Karpas-422 (cell line): ENCODE measurements around the gene DEGS1. TPM values are rescaled to one million over a fixed set of nuclear protein-coding genes. Genes with fewer than 3 reads are reported as not detected.

Source experiments
- DNase-seq: peaks from one replicate; pipeline ENCODE4 v3.0.0-alpha.2; 2015
- H2AFZ ChIP-seq: fragments of 200-600 bp; sonication (generic); 2 replicates; pipeline ENCODE4 v1.6.1; 2014; ENCODE audit warnings: antibody characterized with exemption, low read length, mixed read lengths
- H3K27ac ChIP-seq: fragments of 200-600 bp; sonication (generic); 2 replicates; pipeline ENCODE4 v1.5.1; 2014; ENCODE audit warnings: mild to moderate bottlenecking, low read length, moderate library complexity
- H3K27me3 ChIP-seq: fragments of 200-600 bp; sonication (generic); 2 replicates; pipeline ENCODE4 v1.6.1; 2014; ENCODE audit warnings: low read length, mixed read lengths
- H3K36me3 ChIP-seq: fragments of 200-600 bp; sonication (generic); 2 replicates; pipeline ENCODE4 v1.6.1; 2014; ENCODE audit warnings: low read length, mixed read lengths; ENCODE audit not compliant: insufficient read depth
- H3K4me1 ChIP-seq: fragments of 200-600 bp; sonication (generic); 2 replicates; pipeline ENCODE4 v1.6.1; 2014; ENCODE audit warnings: mild to moderate bottlenecking, low read length, mixed read lengths
- H3K4me2 ChIP-seq: fragments of 200-600 bp; sonication (generic); 2 replicates; pipeline ENCODE4 v1.6.1; 2014; ENCODE audit warnings: low read length, low read depth, mild to moderate bottlenecking; ENCODE audit not compliant: poor library complexity, severe bottlenecking
- H3K4me3 ChIP-seq: fragments of 200-600 bp; sonication (generic); 2 replicates; pipeline ENCODE4 v1.5.1; 2014; ENCODE audit warnings: mild to moderate bottlenecking, antibody characterized with exemption, low read length, mixed read lengths
- H3K79me2 ChIP-seq: fragments of 200-600 bp; sonication (generic); 2 replicates; pipeline ENCODE4 v1.6.1; 2014; ENCODE audit warnings: mild to moderate bottlenecking, low read length, mixed read lengths
- H3K9ac ChIP-seq: fragments of 200-600 bp; sonication (generic); 2 replicates; pipeline ENCODE4 v1.6.0; 2014; ENCODE audit warnings: low read length
- H3K9me2 ChIP-seq: fragments of 200-600 bp; sonication (generic), shearing (Covaris generic); replicated peaks from 2 replicates; pipeline ENCODE4 v1.6.0; 2014; ENCODE audit warnings: mild to moderate bottlenecking, low read length, moderate library complexity; ENCODE audit not compliant: insufficient read depth
- H3K9me3 ChIP-seq: fragments of 300-700, 200-600 bp; sonication (generic); 2 replicates; pipeline ENCODE4 v1.6.1; 2014; ENCODE audit warnings: low read length, mixed read lengths
- H4K20me1 ChIP-seq: fragments of 200-600 bp; sonication (generic); 2 replicates; pipeline ENCODE4 v1.6.1; 2014; ENCODE audit warnings: mild to moderate bottlenecking, antibody characterized with exemption, low read length, low read depth; ENCODE audit not compliant: insufficient read depth
- small RNA-seq: library from RNA; depleted of rRNA; stranded (forward); fragments of <200 nt; gene quantifications from one replicate; pipeline ENCODE3, GENCODE V24; 2014
- total RNA-seq: library from RNA; depleted of rRNA; stranded (reverse); fragments of >200 nt; shearing (Covaris generic); gene quantifications from 2 replicates; pipeline ENCODE4 v1.2.3, GENCODE V29; 2014; ENCODE audit warnings: low replicate concordance; rRNA removed

The DEGS1 gene
- total RNA-seq, 1 experiment from 2014 or later = 36.1 TPM

- H4K20me1 ChIP-seq = no peaks in the 10 kb centered on the region
- no peak overlapping the region for H3K9ac ChIP-seq
- no peaks in the 10 kb centered on the region for H3K79me2 ChIP-seq
- no peak overlapping the region for H2AFZ ChIP-seq
- H3K9me3 ChIP-seq = no peaks in the 10 kb centered on the region
- no peak overlapping the region for H3K4me2 ChIP-seq
- no peak overlapping the region for H3K27ac ChIP-seq
- no peak for DNase-seq
- no peaks in the 10 kb centered on the region for H3K4me1 ChIP-seq
- H3K36me3 ChIP-seq = peaks cover 4% of the 10 kb centered on the region; the same call in 1 of the 2 replicates
- H3K27me3 ChIP-seq = no peaks in the 10 kb centered on the region
- no peaks in the 10 kb centered on the region for H3K9me2 ChIP-seq
- H3K4me3 ChIP-seq = no peak overlapping the region
Observed at GRCh38 chr1:224226849-224227502, 43.9 kb downstream of the DEGS1 start.

- no peaks in the 10 kb centered on the region for H3K27me3 ChIP-seq
- H3K9me2 ChIP-seq = no peaks in the 10 kb centered on the region
- H3K4me2 ChIP-seq = no peak overlapping the region
- H3K4me1 ChIP-seq = no peaks in the 10 kb centered on the region
- DNase-seq = no peak
- H3K4me3 ChIP-seq = no peak overlapping the region
- no peaks in the 10 kb centered on the region for H3K9me3 ChIP-seq
- no peaks in the 10 kb centered on the region for H3K79me2 ChIP-seq
- H3K9ac ChIP-seq = no peak overlapping the region
- no peaks in the 10 kb centered on the region for H4K20me1 ChIP-seq
- H2AFZ ChIP-seq = no peak overlapping the region
- peaks cover 15% of the 10 kb centered on the region; the same call in 1 of the 2 replicates for H3K36me3 ChIP-seq
- no peak overlapping the region for H3K27ac ChIP-seq
Observed at GRCh38 chr1:224234017-224234416, 51.0 kb downstream of the DEGS1 start.

- H3K4me3 ChIP-seq = no peak overlapping the region
- no peak overlapping the region for H2AFZ ChIP-seq
- no peaks in the 10 kb centered on the region for H3K79me2 ChIP-seq
- H3K9me3 ChIP-seq = no peaks in the 10 kb centered on the region
- no peak overlapping the region for H3K27ac ChIP-seq
- no peak for DNase-seq
- H3K4me1 ChIP-seq = no peaks in the 10 kb centered on the region
- no peak overlapping the region for H3K9ac ChIP-seq
- H3K9me2 ChIP-seq = no peaks in the 10 kb centered on the region
- H3K36me3 ChIP-seq = peaks cover 14% of the 10 kb centered on the region; the same call in 1 of the 2 replicates
- no peaks in the 10 kb centered on the region for H3K27me3 ChIP-seq
- H3K4me2 ChIP-seq = no peak overlapping the region
- H4K20me1 ChIP-seq = no peaks in the 10 kb centered on the region
Observed at GRCh38 chr1:224235813-224236493, 52.9 kb downstream of the DEGS1 start.

GRCh38 chr1:224237119-224237881, 54.3 kb downstream of the DEGS1 start:
- Histone ChIP-seq H3K9me3 (no peaks in the 10 kb centered on the region), H3K4me2 (no peak overlapping the region), H3K4me3 (no peak overlapping the region), H2AFZ (no peak overlapping the region), H3K79me2 (no peaks in the 10 kb centered on the region), H3K9me2 (no peaks in the 10 kb centered on the region), H3K36me3 (peaks cover 10% of the 10 kb centered on the region; the same call in 1 of the 2 replicates), H4K20me1 (no peaks in the 10 kb centered on the region), H3K4me1 (no peaks in the 10 kb centered on the region), H3K27me3 (no peaks in the 10 kb centered on the region), H3K27ac (no peak overlapping the region), H3K9ac (no peak overlapping the region)
- DNase-seq = no peak

- Histone ChIP-seq H2AFZ (no peak overlapping the region), H3K4me1 (no peaks in the 10 kb centered on the region), H3K79me2 (no peaks in the 10 kb centered on the region), H3K27ac (no peak overlapping the region), H4K20me1 (no peaks in the 10 kb centered on the region), H3K9me2 (no peaks in the 10 kb centered on the region), H3K4me3 (no peak overlapping the region), H3K9me3 (no peaks in the 10 kb centered on the region), H3K27me3 (no peaks in the 10 kb centered on the region), H3K4me2 (no peak overlapping the region), H3K9ac (no peak overlapping the region), H3K36me3 (peaks cover 6% of the 10 kb centered on the region; the same call in 1 of the 2 replicates)
- DNase-seq = no peak
Observed at GRCh38 chr1:224238212-224238611, 55.2 kb downstream of the DEGS1 start.

GRCh38 chr1:224238756-224239155, 55.7 kb downstream of the DEGS1 start:
- Histone ChIP-seq H3K27me3 (no peaks in the 10 kb centered on the region), H3K9ac (no peak overlapping the region), H3K4me2 (no peak overlapping the region), H3K9me2 (no peaks in the 10 kb centered on the region), H3K4me3 (no peak overlapping the region), H3K79me2 (no peaks in the 10 kb centered on the region), H3K4me1 (no peaks in the 10 kb centered on the region), H3K27ac (no peak overlapping the region), H3K36me3 (peaks cover 6% of the 10 kb centered on the region; the same call in 1 of the 2 replicates), H4K20me1 (no peaks in the 10 kb centered on the region), H2AFZ (no peak overlapping the region), H3K9me3 (no peaks in the 10 kb centered on the region)
- no peak for DNase-seq

Small RNA genes lying within 50 kb of the gene (small RNA-seq; reads per million reads assigned to genes)
- 0.32 reads per million for gene AC092809.3
- gene RF00139 = not detected

Other genes with a start within 250 kb of the DEGS1 start
- gene FBXO28, start 69.1 kb upstream of the DEGS1 start, total RNA-seq = 20.8 and 33.4 TPM in 2 replicates
- gene NVL, start 146.9 kb downstream of the DEGS1 start, total RNA-seq = 27.1 and 32.0 TPM in 2 replicates
- gene CNIH4, start 173.6 kb downstream of the DEGS1 start, total RNA-seq = 23.9 and 49.1 TPM in 2 replicates